Karpas-422 (cell line): Measurements from ENCODE around the gene DMBX1. TPM values are rescaled to one million over a fixed set of nuclear protein-coding genes. Genes with fewer than 3 reads are reported as not detected.

ENCODE experiments used
- DNase-seq: peaks from one replicate; pipeline ENCODE4 v3.0.0-alpha.2; 2015
- H2AFZ ChIP-seq: fragments of 200-600 bp; sonication (generic); 2 replicates; pipeline ENCODE4 v1.6.1; 2014; ENCODE audit warnings: antibody characterized with exemption, low read length, mixed read lengths
- H3K27ac ChIP-seq: fragments of 200-600 bp; sonication (generic); 2 replicates; pipeline ENCODE4 v1.5.1; 2014; ENCODE audit warnings: mild to moderate bottlenecking, low read length, moderate library complexity
- H3K27me3 ChIP-seq: fragments of 200-600 bp; sonication (generic); 2 replicates; pipeline ENCODE4 v1.6.1; 2014; ENCODE audit warnings: low read length, mixed read lengths
- H3K36me3 ChIP-seq: fragments of 200-600 bp; sonication (generic); 2 replicates; pipeline ENCODE4 v1.6.1; 2014; ENCODE audit warnings: low read length, mixed read lengths; ENCODE audit not compliant: insufficient read depth
- H3K4me1 ChIP-seq: fragments of 200-600 bp; sonication (generic); 2 replicates; pipeline ENCODE4 v1.6.1; 2014; ENCODE audit warnings: mild to moderate bottlenecking, low read length, mixed read lengths
- H3K4me2 ChIP-seq: fragments of 200-600 bp; sonication (generic); 2 replicates; pipeline ENCODE4 v1.6.1; 2014; ENCODE audit warnings: low read length, low read depth, mild to moderate bottlenecking; ENCODE audit not compliant: poor library complexity, severe bottlenecking
- H3K4me3 ChIP-seq: fragments of 200-600 bp; sonication (generic); 2 replicates; pipeline ENCODE4 v1.5.1; 2014; ENCODE audit warnings: mild to moderate bottlenecking, antibody characterized with exemption, low read length, mixed read lengths
- H3K79me2 ChIP-seq: fragments of 200-600 bp; sonication (generic); 2 replicates; pipeline ENCODE4 v1.6.1; 2014; ENCODE audit warnings: mild to moderate bottlenecking, low read length, mixed read lengths
- H3K9ac ChIP-seq: fragments of 200-600 bp; sonication (generic); 2 replicates; pipeline ENCODE4 v1.6.0; 2014; ENCODE audit warnings: low read length
- H3K9me2 ChIP-seq: fragments of 200-600 bp; sonication (generic), shearing (Covaris generic); replicated peaks from 2 replicates; pipeline ENCODE4 v1.6.0; 2014; ENCODE audit warnings: mild to moderate bottlenecking, low read length, moderate library complexity; ENCODE audit not compliant: insufficient read depth
- H3K9me3 ChIP-seq: fragments of 300-700, 200-600 bp; sonication (generic); 2 replicates; pipeline ENCODE4 v1.6.1; 2014; ENCODE audit warnings: low read length, mixed read lengths
- H4K20me1 ChIP-seq: fragments of 200-600 bp; sonication (generic); 2 replicates; pipeline ENCODE4 v1.6.1; 2014; ENCODE audit warnings: mild to moderate bottlenecking, antibody characterized with exemption, low read length, low read depth; ENCODE audit not compliant: insufficient read depth
- total RNA-seq: library from RNA; depleted of rRNA; stranded (reverse); fragments of >200 nt; shearing (Covaris generic); gene quantifications from 2 replicates; pipeline ENCODE4 v1.2.3, GENCODE V29; 2014; ENCODE audit warnings: low replicate concordance; rRNA removed

The DMBX1 gene
- not detected in 2 replicates for total RNA-seq

- Histone ChIP-seq H3K36me3 (no peaks in the 10 kb centered on the region), H3K9me2 (no peaks in the 10 kb centered on the region), H3K27me3 (no peaks in the 10 kb centered on the region), H2AFZ (no peak within 1 kb of the TSS), H3K9ac (no peak within 1 kb of the TSS), H4K20me1 (no peaks in the 10 kb centered on the region), H3K79me2 (no peaks in the 10 kb centered on the region), H3K9me3 (no peaks in the 10 kb centered on the region), H3K4me2 (peak within 1 kb of the TSS; percentile 7), H3K27ac (no peak within 1 kb of the TSS), H3K4me3 (no peak within 1 kb of the TSS), H3K4me1 (no peaks in the 10 kb centered on the region)
- peak; percentile 61 for DNase-seq
Observed at GRCh38 chr1:46489638-46490405, at the start of gene DMBX1. DMBX1 (plus strand) TSS chr1:46489836; CDS start chr1:46507011, 17,175 bp downstream.

DNA sequence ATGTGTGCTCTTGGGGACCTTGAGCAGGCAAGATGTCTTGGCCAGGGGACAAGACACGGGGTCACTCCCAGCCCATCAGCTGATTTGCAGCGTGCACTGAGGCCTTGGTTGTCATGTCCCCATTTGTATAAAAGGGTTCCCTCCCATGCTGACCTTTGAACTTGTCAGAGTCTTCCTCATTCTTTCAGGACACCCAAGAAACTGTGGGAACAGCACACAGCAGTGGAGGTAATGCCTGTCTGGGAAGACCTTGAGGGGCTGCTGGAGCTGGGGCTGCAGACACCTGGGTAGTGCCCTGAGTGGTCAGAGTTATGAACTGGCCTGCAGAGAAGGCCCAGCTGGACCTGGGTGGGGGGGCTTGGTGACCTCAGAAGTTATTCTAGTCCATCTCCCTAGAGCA lies 49.2 kb upstream of the DMBX1 start:
- no peaks in the 10 kb centered on the region for H3K9me2 ChIP-seq
- no peak overlapping the region for H3K4me3 ChIP-seq
- H3K9me3 ChIP-seq, result no peaks in the 10 kb centered on the region
- no peak for DNase-seq
- H3K9ac ChIP-seq, result no peak overlapping the region
- H3K79me2 ChIP-seq, result no peaks in the 10 kb centered on the region
- no peaks in the 10 kb centered on the region for H3K27me3 ChIP-seq
- no peak overlapping the region for H3K4me2 ChIP-seq
- no peaks in the 10 kb centered on the region for H3K36me3 ChIP-seq
- H3K27ac ChIP-seq, result no peak overlapping the region
- no peak overlapping the region for H2AFZ ChIP-seq
- no peaks in the 10 kb centered on the region for H4K20me1 ChIP-seq
- peaks cover 7% of the 10 kb centered on the region for H3K4me1 ChIP-seq

GRCh38 chr1:46442317-46443161 lies 47.1 kb upstream of the DMBX1 start:
- Histone ChIP-seq H3K4me1 (peaks cover 7% of the 10 kb centered on the region), H2AFZ (peak overlapping the region; percentile 60; the same call in 1 of the 2 replicates), H3K9me2 (no peaks in the 10 kb centered on the region), H3K27me3 (no peaks in the 10 kb centered on the region), H3K4me2 (peak overlapping the region; percentile 66), H3K9me3 (no peaks in the 10 kb centered on the region), H3K27ac (no peak overlapping the region), H3K36me3 (no peaks in the 10 kb centered on the region), H4K20me1 (no peaks in the 10 kb centered on the region), H3K4me3 (peak overlapping the region; percentile 47; the same call in 1 of the 2 replicates), H3K79me2 (no peaks in the 10 kb centered on the region), H3K9ac (peak overlapping the region; percentile 54)
- DNase-seq, result peak; percentile 90

DNA sequence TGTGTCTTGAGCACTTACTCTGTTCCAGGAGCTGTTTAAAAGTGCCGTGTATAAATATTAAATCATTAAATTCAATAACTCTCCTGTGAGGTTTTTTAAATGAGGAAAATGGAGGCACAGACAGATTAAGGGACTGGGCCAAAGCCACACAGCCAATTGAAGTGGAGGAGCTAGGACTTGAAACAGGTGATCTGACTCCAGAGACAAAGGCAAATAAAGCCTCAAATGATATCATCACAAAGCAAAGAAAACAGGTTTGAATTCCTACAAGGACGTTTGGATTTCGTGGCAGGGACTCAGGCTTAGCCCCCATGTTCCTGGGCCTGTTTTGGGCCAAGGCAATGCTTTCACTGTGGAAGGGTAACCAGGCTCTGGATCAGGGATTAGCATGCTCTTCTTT lies 45.2 kb upstream of the DMBX1 start:
- Histone ChIP-seq H3K27ac (no peak overlapping the region), H3K4me3 (no peak overlapping the region), H3K9me2 (no peaks in the 10 kb centered on the region), H3K27me3 (no peaks in the 10 kb centered on the region), H4K20me1 (no peaks in the 10 kb centered on the region), H3K9ac (no peak overlapping the region), H2AFZ (no peak overlapping the region), H3K4me1 (peaks cover 7% of the 10 kb centered on the region), H3K4me2 (no peak overlapping the region), H3K36me3 (no peaks in the 10 kb centered on the region), H3K9me3 (no peaks in the 10 kb centered on the region), H3K79me2 (no peaks in the 10 kb centered on the region)
- no peak for DNase-seq

DNA sequence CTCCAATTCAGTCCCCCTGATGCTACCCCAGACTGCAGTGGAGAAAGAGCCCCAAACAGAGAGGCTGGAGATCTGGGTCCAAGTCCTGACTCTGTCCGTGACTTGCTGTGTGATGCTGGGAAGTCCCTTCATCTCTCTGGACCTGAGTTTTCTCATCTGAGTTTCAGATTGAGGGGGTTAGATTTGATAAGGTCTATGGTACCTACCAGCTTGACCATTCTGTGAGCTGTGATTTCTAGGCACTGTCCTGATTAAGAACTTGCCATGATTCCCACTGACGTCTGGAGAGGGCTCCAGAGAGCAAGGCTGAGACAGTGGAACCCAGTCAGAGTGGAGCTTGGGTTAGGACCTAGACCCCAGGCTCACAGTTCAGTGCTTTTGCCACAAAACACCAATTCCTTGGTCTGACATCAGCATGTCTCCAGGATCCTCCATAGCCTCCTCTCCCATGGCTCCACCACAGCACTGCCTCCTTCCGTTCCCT lies 43.8 kb upstream of the DMBX1 start:
- Histone ChIP-seq H4K20me1 (no peaks in the 10 kb centered on the region), H2AFZ (no peak overlapping the region), H3K9me2 (no peaks in the 10 kb centered on the region), H3K9ac (no peak overlapping the region), H3K4me2 (no peak overlapping the region), H3K9me3 (no peaks in the 10 kb centered on the region), H3K27ac (no peak overlapping the region), H3K79me2 (no peaks in the 10 kb centered on the region), H3K36me3 (no peaks in the 10 kb centered on the region), H3K27me3 (no peaks in the 10 kb centered on the region), H3K4me1 (peaks cover 7% of the 10 kb centered on the region), H3K4me3 (no peak overlapping the region)
- no peak for DNase-seq

DNA sequence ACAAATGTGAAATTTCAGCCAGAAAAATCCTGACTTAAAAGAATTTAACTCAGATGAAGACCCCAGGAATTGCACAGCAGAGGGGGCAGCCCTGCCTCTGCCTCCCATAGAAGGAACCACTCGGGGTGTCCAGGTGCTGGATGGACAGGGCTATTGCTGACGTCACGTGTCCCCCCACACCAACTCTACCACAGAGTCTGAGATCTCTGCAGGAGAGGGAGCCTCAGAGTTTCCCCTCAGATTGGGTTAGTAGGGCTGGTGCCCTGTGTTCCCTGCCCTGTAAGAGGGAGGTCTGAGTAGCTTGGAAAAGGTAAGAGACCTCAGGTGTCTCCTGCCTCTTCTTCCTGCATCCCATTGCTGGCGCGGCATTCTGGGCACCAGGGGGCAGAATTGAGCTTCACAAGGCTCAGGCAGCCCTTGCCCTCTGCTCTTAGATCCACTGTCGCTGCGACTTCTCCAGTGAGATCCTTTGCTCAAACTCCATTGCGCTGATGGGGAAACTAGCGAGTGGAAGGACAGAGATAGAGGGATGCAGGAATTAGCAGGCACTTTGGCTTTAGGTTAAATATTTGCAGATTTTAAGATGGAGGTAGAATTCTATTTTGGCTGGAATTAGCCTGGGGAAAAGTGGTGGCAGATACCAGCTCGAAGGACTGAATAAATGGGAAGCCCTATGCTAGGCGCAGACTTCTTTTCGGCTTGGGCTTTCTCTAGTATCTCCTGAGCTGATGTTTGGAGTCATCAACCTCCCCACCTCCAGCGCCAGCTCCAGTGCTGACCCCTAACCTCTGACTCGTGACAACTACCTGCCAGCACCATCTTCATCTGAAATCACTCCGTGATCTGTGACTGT lies 42.8 kb upstream of the DMBX1 start:
- no peak overlapping the region for H3K4me2 ChIP-seq
- H3K79me2 ChIP-seq, result no peaks in the 10 kb centered on the region
- no peak overlapping the region for H3K9ac ChIP-seq
- DNase-seq, result peak; percentile 92
- H3K9me3 ChIP-seq, result no peaks in the 10 kb centered on the region
- peaks cover 7% of the 10 kb centered on the region for H3K4me1 ChIP-seq
- H3K4me3 ChIP-seq, result no peak overlapping the region
- no peak overlapping the region for H3K27ac ChIP-seq
- H3K36me3 ChIP-seq, result no peaks in the 10 kb centered on the region
- no peaks in the 10 kb centered on the region for H4K20me1 ChIP-seq
- H2AFZ ChIP-seq, result no peak overlapping the region
- H3K27me3 ChIP-seq, result no peaks in the 10 kb centered on the region
- no peaks in the 10 kb centered on the region for H3K9me2 ChIP-seq

- Histone ChIP-seq H3K36me3 (no peaks in the 10 kb centered on the region), H3K4me2 (no peak overlapping the region), H3K9me2 (no peaks in the 10 kb centered on the region), H3K4me3 (no peak overlapping the region), H3K9me3 (no peaks in the 10 kb centered on the region), H4K20me1 (no peaks in the 10 kb centered on the region), H2AFZ (no peak overlapping the region), H3K9ac (no peak overlapping the region), H3K27me3 (no peaks in the 10 kb centered on the region), H3K4me1 (peaks cover 4% of the 10 kb centered on the region; the same call in 1 of the 2 replicates), H3K79me2 (no peaks in the 10 kb centered on the region), H3K27ac (no peak overlapping the region)
- no peak for DNase-seq
Observed at GRCh38 chr1:46447499-46448108, 42.0 kb upstream of the DMBX1 start.
